RWPE2 (cell line): ENCODE results near the gene FAM114A1.

ENCODE experiments used
- ATAC-seq: fragments of 200-7000 bp; cut with Tn5 transposase; 3 replicates; pipeline ENCODE4 v1.9.1; 2021; ENCODE audit warnings: low read depth
- DNase-seq: peaks from one replicate; pipeline ENCODE4 v3.0.0-alpha.2; 2020; ENCODE audit warnings: low spot score
- H3K27ac ChIP-seq: fragments of 450-650 bp; 2 replicates; pipeline ENCODE4 v1.5.1; 2017; ENCODE audit warnings: mild to moderate bottlenecking; ENCODE audit not compliant: poor library complexity, severe bottlenecking
- H3K27me3 ChIP-seq: fragments of 250-450 bp; sonication (Bioruptor Pico); 2 replicates; pipeline ENCODE4 v1.5.1; 2021; ENCODE audit warnings: mild to moderate bottlenecking, moderate library complexity; ENCODE audit not compliant: insufficient read depth, poor library complexity, severe bottlenecking
- H3K36me3 ChIP-seq: fragments of 250-450 bp; sonication (Bioruptor Pico); 2 replicates; pipeline ENCODE4 v1.5.1; 2020; ENCODE audit warnings: low read depth, mild to moderate bottlenecking, moderate library complexity
- H3K4me1 ChIP-seq: fragments of 250-450 bp; sonication (Bioruptor Pico); 2 replicates; pipeline ENCODE4 v1.5.1; 2021; ENCODE audit warnings: mild to moderate bottlenecking, moderate library complexity; ENCODE audit not compliant: insufficient read depth, poor library complexity, severe bottlenecking
- H3K4me3 ChIP-seq: fragments of 250-450 bp; sonication (Bioruptor Pico); 2 replicates; pipeline ENCODE4 v1.5.1; 2021; ENCODE audit warnings: mild to moderate bottlenecking, moderate library complexity; ENCODE audit not compliant: severe bottlenecking
- H3K9me3 ChIP-seq: fragments of 250-450 bp; sonication (Bioruptor Pico); 2 replicates; pipeline ENCODE4 v1.5.1; 2021; ENCODE audit warnings: mild to moderate bottlenecking, moderate library complexity; ENCODE audit not compliant: severe bottlenecking
- TF ChIP-seq, protein P1 (sequence below): fragments of 450-650 bp; IDR thresholded peaks from one replicate; pipeline ENCODE4 v1.5.1; 2017; ENCODE audit warnings: mild to moderate bottlenecking, moderate library complexity; ENCODE audit not compliant: poor library complexity, severe bottlenecking

The FAM114A1 gene

DNA sequence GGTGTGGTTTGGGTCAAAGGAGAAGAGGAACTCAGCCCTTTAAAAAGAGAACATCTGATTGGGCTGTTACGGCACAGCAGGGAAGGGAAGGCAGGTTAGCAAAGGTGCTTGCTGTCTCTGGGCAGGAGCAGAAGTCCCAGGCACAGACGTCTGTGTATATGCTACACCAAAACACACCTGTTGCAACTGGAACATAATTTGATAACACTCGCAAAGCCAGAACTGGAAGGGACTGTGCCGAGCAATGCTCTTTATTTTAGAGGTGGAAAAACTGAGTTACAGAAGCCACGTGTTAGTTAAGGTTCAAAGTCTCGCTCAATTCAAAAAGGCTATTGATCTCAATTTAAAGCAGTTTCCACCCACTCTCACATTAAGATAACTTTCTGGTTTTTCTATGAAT, 2.2 kb upstream of the FAM114A1 start:
- no peak for ATAC-seq

DNA sequence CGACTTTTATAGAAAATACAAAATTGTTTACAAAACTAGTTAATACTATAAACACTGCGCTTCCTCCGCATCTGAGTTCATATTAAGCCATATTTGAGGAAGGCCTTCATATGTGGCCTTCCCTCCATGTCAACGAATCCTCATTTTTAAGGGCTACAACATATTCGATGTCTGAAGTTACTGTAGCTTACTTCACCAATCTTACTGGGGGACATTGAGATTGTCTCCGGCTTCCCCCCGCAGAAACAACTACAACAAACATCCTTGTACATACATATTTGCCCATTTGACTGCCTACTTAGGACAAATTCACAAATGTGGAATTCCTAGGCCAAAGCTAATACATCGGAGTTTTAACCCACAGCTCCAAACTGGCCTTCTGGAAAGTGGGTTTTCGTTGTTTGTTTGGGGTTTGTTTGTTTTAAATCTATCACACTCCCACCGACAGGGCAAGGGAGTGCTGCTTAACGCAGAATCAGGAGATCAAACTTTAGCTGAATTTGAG, 581 bp upstream of the FAM114A1 start:
- ATAC-seq (no peak), DNase-seq (no peak)
- Histone ChIP-seq H3K4me1 (peaks cover 5% of the 10 kb centered on the region), H3K27ac (peak overlapping the region; percentile 63), H3K4me3 (peak overlapping the region; percentile 71), H3K27me3 (no peaks in the 10 kb centered on the region), H3K36me3 (peaks cover 29% of the 10 kb centered on the region), H3K9me3 (no peaks in the 10 kb centered on the region)
- TF ChIP-seq, protein P1, sequence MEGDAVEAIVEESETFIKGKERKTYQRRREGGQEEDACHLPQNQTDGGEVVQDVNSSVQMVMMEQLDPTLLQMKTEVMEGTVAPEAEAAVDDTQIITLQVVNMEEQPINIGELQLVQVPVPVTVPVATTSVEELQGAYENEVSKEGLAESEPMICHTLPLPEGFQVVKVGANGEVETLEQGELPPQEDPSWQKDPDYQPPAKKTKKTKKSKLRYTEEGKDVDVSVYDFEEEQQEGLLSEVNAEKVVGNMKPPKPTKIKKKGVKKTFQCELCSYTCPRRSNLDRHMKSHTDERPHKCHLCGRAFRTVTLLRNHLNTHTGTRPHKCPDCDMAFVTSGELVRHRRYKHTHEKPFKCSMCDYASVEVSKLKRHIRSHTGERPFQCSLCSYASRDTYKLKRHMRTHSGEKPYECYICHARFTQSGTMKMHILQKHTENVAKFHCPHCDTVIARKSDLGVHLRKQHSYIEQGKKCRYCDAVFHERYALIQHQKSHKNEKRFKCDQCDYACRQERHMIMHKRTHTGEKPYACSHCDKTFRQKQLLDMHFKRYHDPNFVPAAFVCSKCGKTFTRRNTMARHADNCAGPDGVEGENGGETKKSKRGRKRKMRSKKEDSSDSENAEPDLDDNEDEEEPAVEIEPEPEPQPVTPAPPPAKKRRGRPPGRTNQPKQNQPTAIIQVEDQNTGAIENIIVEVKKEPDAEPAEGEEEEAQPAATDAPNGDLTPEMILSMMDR, result no peak

More for the DNA sequence above, 2.2 kb upstream of the FAM114A1 start:
- Histone ChIP-seq H3K4me3 (no peak overlapping the region), H3K27ac (no peak overlapping the region), H3K36me3 (peaks cover 15% of the 10 kb centered on the region), H3K9me3 (no peaks in the 10 kb centered on the region), H3K27me3 (no peaks in the 10 kb centered on the region), H3K4me1 (peaks cover 5% of the 10 kb centered on the region)
- TF ChIP-seq, protein P1, result no peak
- no peak for DNase-seq

DNA sequence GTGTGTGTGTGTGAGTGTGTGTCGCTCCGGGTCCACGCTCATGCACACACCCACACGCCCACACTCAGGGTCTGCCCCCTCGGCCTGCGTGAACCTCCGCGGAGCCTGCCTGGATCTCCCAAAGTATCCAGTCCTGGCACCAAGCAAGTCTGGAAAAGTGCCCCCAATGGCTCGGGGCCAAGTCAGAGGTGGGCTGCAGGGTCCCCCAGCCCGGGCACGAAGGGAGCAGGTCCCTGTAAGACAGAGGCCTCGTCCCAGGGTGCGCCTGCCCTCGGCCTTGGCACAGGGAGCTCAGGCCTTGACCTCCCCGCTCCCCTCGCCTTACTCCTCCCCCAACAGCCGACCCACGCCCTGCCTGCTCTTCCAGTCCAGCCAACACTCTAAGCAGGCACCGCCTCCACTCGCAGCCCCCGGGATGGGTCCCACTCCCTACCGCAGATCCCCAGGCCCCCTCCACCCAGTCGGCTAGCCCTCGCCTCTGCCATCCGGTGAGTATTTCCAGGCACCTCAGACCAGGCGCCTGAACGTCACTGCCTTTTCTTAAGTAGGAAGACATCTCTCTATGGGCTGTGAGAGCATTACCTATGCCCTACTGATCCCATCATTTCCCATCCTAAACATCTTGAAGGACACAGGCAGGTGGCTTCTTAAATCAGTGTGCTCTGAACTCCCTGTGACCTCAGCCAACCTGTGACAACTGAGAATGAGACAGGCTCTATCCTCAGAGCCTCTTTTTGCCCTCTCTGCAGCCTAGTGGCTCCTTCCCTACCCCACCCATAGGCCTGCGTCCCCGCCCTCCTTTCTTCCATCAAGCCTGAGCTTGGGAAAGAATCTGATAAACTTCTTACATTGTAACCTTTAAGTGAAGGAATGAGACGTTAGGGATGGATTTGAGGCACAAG, 704 bp downstream of the FAM114A1 start:
- no peaks in the 10 kb centered on the region for H3K27me3 ChIP-seq
- peaks cover 5% of the 10 kb centered on the region for H3K4me1 ChIP-seq
- peak overlapping the region; percentile 71 for H3K4me3 ChIP-seq
- H3K36me3 ChIP-seq, result peaks cover 40% of the 10 kb centered on the region
- ATAC-seq (peak; percentile 44), DNase-seq (peak; percentile 62)
- H3K27ac ChIP-seq, result peak overlapping the region; percentile 63
- TF ChIP-seq, protein P1, result no peak
- no peaks in the 10 kb centered on the region for H3K9me3 ChIP-seq

DNA sequence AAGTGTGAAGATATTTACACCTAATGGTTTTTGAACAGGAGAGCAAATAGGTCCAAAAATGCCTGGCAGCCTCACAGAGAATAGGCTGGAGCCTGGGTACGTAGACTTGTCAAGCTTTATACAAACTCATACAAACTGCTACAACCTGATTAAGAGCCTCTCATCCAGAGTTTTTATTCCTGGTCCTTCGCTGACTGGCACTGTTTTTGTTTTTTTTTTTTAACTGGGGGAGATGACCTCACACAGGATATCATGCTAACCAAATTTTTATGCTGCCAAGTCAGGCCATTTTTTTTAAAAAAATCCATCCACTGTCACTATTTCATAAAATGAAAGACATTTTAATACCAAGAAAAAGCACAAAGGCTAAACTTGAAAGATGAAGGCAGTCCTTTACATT, 1.9 kb downstream of the FAM114A1 start:
- DNase-seq, result no peak

More for the DNA sequence above, 1.9 kb downstream of the FAM114A1 start:
- no peaks in the 10 kb centered on the region for H3K9me3 ChIP-seq
- peaks cover 5% of the 10 kb centered on the region for H3K4me1 ChIP-seq
- H3K27ac ChIP-seq, result peak overlapping the region; percentile 63
- H3K4me3 ChIP-seq, result no peak overlapping the region
- H3K27me3 ChIP-seq, result no peaks in the 10 kb centered on the region
- ATAC-seq, result no peak
- H3K36me3 ChIP-seq, result peaks cover 46% of the 10 kb centered on the region
- TF ChIP-seq, protein P1, result no peak
